Sigmoid colon (tissue), 7 donors: ENCODE results near the gene RHOH. TPM values are rescaled to one million over a fixed set of nuclear protein-coding genes. Genes with fewer than 3 reads are reported as not detected.

ENCODE experiments used
- DNase-seq: peaks from one replicate; pipeline ENCODE4 v3.0.0-alpha.2; 2019
- H3K27ac ChIP-seq, 4 donors: fragments of 200-600 bp; sonication (generic); one replicate each; pipeline ENCODE4 v1.5.1; 2016 to 2019; ENCODE audit warnings: mild to moderate bottlenecking in 1 of 4
- H3K27me3 ChIP-seq, 3 donors: fragments of 200-600 bp; sonication (generic); one replicate each; pipeline ENCODE4 v1.5.1; 2019; ENCODE audit warnings: mild to moderate bottlenecking in 1 of 3
- H3K36me3 ChIP-seq, 4 donors: fragments of 200-600 bp; sonication (generic); one replicate each; pipeline ENCODE4 v1.5.1; 2016 to 2019
- H3K4me1 ChIP-seq, 4 donors: fragments of 200-600 bp; sonication (generic); one replicate each; pipeline ENCODE4 v1.5.1; 2017 to 2019
- H3K4me3 ChIP-seq, 4 donors: fragments of 200-600 bp; sonication (generic); one replicate each; pipeline ENCODE4 v1.5.1; 2017 to 2019; ENCODE audit warnings: mild to moderate bottlenecking in 2 of 4, moderate library complexity in 1 of 4
- H3K9me3 ChIP-seq, 4 donors: fragments of 200-600 bp in 3 of 4; sonication (generic) in 3 of 4; one replicate each; pipeline versions ENCODE4 v1.5.1 to v1.6.1; 2013 to 2019
- EP300 ChIP-seq, 4 donors: sonication (generic); formaldehyde crosslinking; IDR thresholded peaks; one replicate each; pipeline ENCODE4 v1.6.1; 2017; ENCODE audit warnings: antibody characterized with exemption in 4 of 4
- POLR2A ChIP-seq, 2 donors: fragments of 450-650 bp; IDR thresholded peaks; one replicate each; pipeline ENCODE4 v1.6.1; 2016; ENCODE audit warnings: antibody characterized with exemption in 2 of 2, mild to moderate bottlenecking in 2 of 2, moderate library complexity in 2 of 2
- POLR2AphosphoS5 ChIP-seq, 4 donors: sonication (generic); formaldehyde crosslinking; IDR thresholded peaks; one replicate each; pipeline ENCODE4 v1.6.1; 2017; ENCODE audit warnings: antibody characterized with exemption in 4 of 4
- WGBS, 2 donors: extraction: QIAGEN DNeasy Blood & Tissue Kit; methylation state at CpG; one replicate each; pipeline ENCODE4 v1.1.7; 2013; 5-methylcytosine and 5-hydroxymethylcytosine counted together
- intact Hi-C: fragments of 100-400 bp; cut with DNase I; formaldehyde crosslinking; loops from one replicate; pipeline ENCODE4 v1.15.1; 2023
- polyA plus RNA-seq, 3 donors: library from polyadenylated mRNA; stranded (reverse); fragments of 200-250 nt; gene quantifications; one replicate each; pipeline ENCODE4 v1.2.3, GENCODE V29; 2013
- total RNA-seq, 4 donors: library from RNA; depleted of rRNA; stranded (reverse); fragments of >200 nt; gene quantifications; one replicate each; pipeline ENCODE4 v1.1.0, GENCODE V29; 2016
- TF ChIP-seq, protein P1 (sequence below), 4 experiments: fragments of 450-650 bp in 3 of 4; fragments of 200-600 bp in 1 of 4; IDR thresholded peaks; one replicate each; pipeline ENCODE4 v1.5.1; 2016 to 2019; ENCODE audit warnings: antibody characterized with exemption in 4 of 4, mild to moderate bottlenecking in 3 of 4, moderate library complexity in 2 of 4
- donor health status: healthy with polysubstance abuse.
- donor health status: Bipolar disorder and iron deficiency.
- donor health status: healthy.

The RHOH gene
- total and polyA plus RNA-seq, 7 donors = 0.49 to 38.8 (median 1.4) TPM

DNA sequence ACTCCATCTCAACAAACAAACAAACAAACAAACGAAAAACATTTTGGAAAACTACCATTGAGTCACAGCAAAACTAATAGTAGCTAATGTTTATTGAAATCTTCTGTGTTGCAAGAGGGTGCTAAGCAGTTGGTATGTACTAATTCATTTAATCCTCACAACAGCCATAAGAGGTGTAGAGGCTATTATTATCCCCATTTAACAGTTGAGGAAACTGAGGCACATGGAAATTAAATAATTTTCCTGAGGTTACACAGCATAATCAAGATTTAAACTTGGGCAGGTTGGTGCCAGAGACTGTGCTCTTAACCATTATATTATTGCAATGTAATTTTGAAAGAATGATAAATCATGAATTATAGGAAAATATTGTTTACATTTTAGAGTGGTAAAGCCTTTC, 17.5 kb upstream of the RHOH start:
- no peaks in the 10 kb centered on the region for H3K36me3 ChIP-seq
- no peaks in the 10 kb centered on the region for H3K4me1 ChIP-seq
- 53 to 89% methylated on average over 1 of the region's 1 CpG for whole genome bisulfite sequencing, 2 donors
- intact Hi-C loops = no loop called here
- TF ChIP-seq, protein P1, sequence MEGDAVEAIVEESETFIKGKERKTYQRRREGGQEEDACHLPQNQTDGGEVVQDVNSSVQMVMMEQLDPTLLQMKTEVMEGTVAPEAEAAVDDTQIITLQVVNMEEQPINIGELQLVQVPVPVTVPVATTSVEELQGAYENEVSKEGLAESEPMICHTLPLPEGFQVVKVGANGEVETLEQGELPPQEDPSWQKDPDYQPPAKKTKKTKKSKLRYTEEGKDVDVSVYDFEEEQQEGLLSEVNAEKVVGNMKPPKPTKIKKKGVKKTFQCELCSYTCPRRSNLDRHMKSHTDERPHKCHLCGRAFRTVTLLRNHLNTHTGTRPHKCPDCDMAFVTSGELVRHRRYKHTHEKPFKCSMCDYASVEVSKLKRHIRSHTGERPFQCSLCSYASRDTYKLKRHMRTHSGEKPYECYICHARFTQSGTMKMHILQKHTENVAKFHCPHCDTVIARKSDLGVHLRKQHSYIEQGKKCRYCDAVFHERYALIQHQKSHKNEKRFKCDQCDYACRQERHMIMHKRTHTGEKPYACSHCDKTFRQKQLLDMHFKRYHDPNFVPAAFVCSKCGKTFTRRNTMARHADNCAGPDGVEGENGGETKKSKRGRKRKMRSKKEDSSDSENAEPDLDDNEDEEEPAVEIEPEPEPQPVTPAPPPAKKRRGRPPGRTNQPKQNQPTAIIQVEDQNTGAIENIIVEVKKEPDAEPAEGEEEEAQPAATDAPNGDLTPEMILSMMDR (IDR thresholded peaks at IDR 0.05) = no peak
- TF ChIP-seq POLR2AphosphoS5 (IDR thresholded peaks at IDR 0.05) (no peak), EP300 (IDR thresholded peaks at IDR 0.05) (no peak), POLR2A (IDR thresholded peaks at IDR 0.05) (no peak)
- no peaks in the 10 kb centered on the region for H3K9me3 ChIP-seq
- no peak overlapping the region for H3K4me3 ChIP-seq
- peaks cover 0 to 4% (median 0%) of the 10 kb centered on the region in 3 donors for H3K27me3 ChIP-seq
- H3K27ac ChIP-seq = no peak overlapping the region
- no peak for DNase-seq

DNA sequence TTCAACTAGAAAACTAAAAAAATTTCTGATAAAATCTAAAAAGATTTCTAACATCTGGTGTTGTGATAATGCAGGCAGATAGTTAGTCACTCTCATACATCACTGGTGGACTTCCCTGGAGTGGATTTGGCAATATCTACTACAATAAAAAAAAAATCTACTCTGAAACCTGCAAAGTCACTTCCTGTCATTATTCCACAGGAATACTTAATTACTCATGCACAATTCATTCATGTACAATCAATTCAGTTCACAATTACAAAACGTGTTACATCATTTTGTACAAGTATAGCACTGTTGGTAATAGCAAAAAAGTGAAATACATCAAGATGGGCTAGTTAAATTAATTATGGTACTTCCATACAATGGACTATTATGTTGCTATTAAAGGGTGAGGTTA, 16.5 kb upstream of the RHOH start:
- Histone ChIP-seq H3K36me3 (no peaks in the 10 kb centered on the region), H3K4me1 (no peaks in the 10 kb centered on the region), H3K9me3 (no peaks in the 10 kb centered on the region), H3K4me3 (no peak overlapping the region), H3K27ac (no peak overlapping the region), H3K27me3 (peaks cover 0 to 4% (median 0%) of the 10 kb centered on the region in 3 donors)
- TF ChIP-seq, protein P1 (IDR thresholded peaks at IDR 0.05) = no peak
- TF ChIP-seq POLR2AphosphoS5 (IDR thresholded peaks at IDR 0.05) (peak in 1 of 4 donors; percentile 25), POLR2A (IDR thresholded peaks at IDR 0.05) (no peak), EP300 (IDR thresholded peaks at IDR 0.05) (no peak)
- no peak for DNase-seq
- intact Hi-C loops = no loop called here
- WGBS, 2 donors = 39 to 49% methylated on average over 1 of the region's 1 CpG

DNA sequence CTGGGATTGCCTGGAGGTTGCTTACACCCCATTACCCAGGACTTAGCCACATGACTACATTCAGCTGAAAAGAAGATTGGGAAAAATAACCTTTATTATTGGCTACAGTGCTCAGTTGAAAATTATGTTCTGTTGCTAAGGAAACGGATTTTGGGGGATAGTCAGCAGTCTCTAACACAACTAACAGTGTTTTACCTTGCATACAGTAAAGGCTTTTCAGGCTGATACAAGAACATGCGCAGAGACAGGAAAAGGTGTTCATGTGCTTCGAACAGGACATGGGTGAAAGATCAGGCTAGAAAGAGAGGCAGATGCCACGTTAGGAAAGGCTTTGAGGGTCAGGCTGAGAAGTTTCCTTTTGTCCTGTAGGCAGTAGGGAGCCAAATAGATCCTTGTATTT, 14.8 kb upstream of the RHOH start:
- Histone ChIP-seq H3K9me3 (no peaks in the 10 kb centered on the region), H3K27me3 (peaks cover 0 to 4% (median 0%) of the 10 kb centered on the region in 3 donors), H3K27ac (no peak overlapping the region), H3K4me1 (no peaks in the 10 kb centered on the region), H3K36me3 (no peaks in the 10 kb centered on the region), H3K4me3 (no peak overlapping the region)
- intact Hi-C loops = no loop called here
- TF ChIP-seq POLR2A (IDR thresholded peaks at IDR 0.05) (no peak), EP300 (IDR thresholded peaks at IDR 0.05) (no peak), POLR2AphosphoS5 (IDR thresholded peaks at IDR 0.05) (no peak)
- TF ChIP-seq, protein P1 (IDR thresholded peaks at IDR 0.05) = no peak
- DNase-seq = no peak
- WGBS, 2 donors = 67 to 73% methylated on average over 4 of the region's 4 CpGs

DNA sequence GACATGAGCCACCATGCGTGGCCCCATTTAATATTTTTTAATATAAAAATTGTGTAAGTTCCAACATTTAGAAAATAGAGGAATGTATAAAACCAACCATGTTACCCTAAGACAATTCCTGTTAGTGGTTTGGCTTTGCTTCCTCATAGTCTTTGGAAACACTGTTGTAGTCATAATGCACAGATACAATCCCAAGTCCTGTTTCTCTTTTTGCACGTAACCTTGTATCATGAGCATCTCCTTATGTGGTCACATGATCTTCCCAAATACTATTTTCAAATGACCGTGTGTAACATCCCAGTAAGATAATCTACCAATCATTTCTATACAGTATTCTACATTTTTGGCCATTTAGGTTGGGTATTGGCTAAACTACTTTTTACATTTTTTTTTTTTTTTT, 13.9 kb upstream of the RHOH start:
- no peaks in the 10 kb centered on the region for H3K9me3 ChIP-seq
- whole genome bisulfite sequencing, 2 donors = 88 to 92% methylated on average over 3 of the region's 3 CpGs
- TF ChIP-seq EP300 (IDR thresholded peaks at IDR 0.05) (no peak), POLR2AphosphoS5 (IDR thresholded peaks at IDR 0.05) (no peak), POLR2A (IDR thresholded peaks at IDR 0.05) (no peak)
- TF ChIP-seq, protein P1 (IDR thresholded peaks at IDR 0.05) = no peak
- H3K27ac ChIP-seq = no peak overlapping the region
- no peaks in the 10 kb centered on the region for H3K4me1 ChIP-seq
- DNase-seq = no peak
- H3K36me3 ChIP-seq = no peaks in the 10 kb centered on the region
- intact Hi-C loops = no loop called here
- H3K27me3 ChIP-seq = peaks cover 0 to 4% (median 0%) of the 10 kb centered on the region in 3 donors
- no peak overlapping the region for H3K4me3 ChIP-seq
